B cell (primary cell): ENCODE results near the gene RILP. TPM values are rescaled to one million over a fixed set of nuclear protein-coding genes. Genes with fewer than 3 reads are reported as not detected.
A peak's percentile ranks its signal among the peaks of the same experiment; 100 is the strongest.

Source experiments
- ATAC-seq: fragments of 200-7000 bp; cut with Tn5 transposase; one replicate; pipeline ENCODE4 v1.10.0; 2021; ENCODE audit warnings: low read depth, mild to moderate bottlenecking, moderate number of reproducible peaks, moderate library complexity
- CTCF ChIA-PET: fragments of 350-600 bp; sonication (Branson Sonifier 250); formaldehyde crosslinking; loops from one replicate; lab custom pipeline; 2021; ENCODE audit warnings: antibody characterized with exemption, inconsistent platforms; lab: Charles Lee
- POLR2A ChIA-PET: fragments of 350-600 bp; sonication (Branson Sonifier 250); formaldehyde crosslinking; loops from one replicate; lab custom pipeline; 2021; ENCODE audit warnings: antibody characterized with exemption; lab: Charles Lee
- DNase-seq: peaks from one replicate; pipeline ENCODE4 v3.0.0; 2013
- H2AFZ ChIP-seq: 2 replicates; pipeline ENCODE4 v1.6.1; 2012; ENCODE audit warnings: mild to moderate bottlenecking, low read depth, low read length; ENCODE audit not compliant: insufficient read depth, poor library complexity, severe bottlenecking
- H3K27ac ChIP-seq, 2 donors: 1 replicate in 1 of 2; 2 replicates in 1 of 2; pipeline ENCODE4 v1.5.1; 2012 to 2013; ENCODE audit warnings: low read length in 2 of 2, mild to moderate bottlenecking in 2 of 2, moderate library complexity in 1 of 2
- H3K27me3 ChIP-seq, 4 experiments: fragments of 200-600 bp in 1 of 4; sonication (generic) in 1 of 4; replicated peaks in 1 of 4; 1 replicate in 2 of 4; 2 replicates in 2 of 4; pipeline versions ENCODE4 v1.6.1 to v1.7.0; 2013 to 2016; ENCODE audit warnings: low read length in 3 of 4, mild to moderate bottlenecking in 2 of 4, mixed read lengths in 1 of 4, moderate library complexity in 1 of 4; ENCODE audit not compliant: insufficient read depth in 4 of 4, control insufficient read depth in 3 of 4; ENCODE audit errors: control extremely low read depth in 1 of 4
- H3K36me3 ChIP-seq, 2 experiments: replicated peaks in 1 of 2; 1 replicate in 1 of 2; 2 replicates in 1 of 2; pipeline versions ENCODE4 v1.6.1 to v1.7.1; 2013; ENCODE audit warnings: low read length in 1 of 2; ENCODE audit not compliant: insufficient read depth in 2 of 2, control insufficient read depth in 1 of 2; ENCODE audit errors: control extremely low read depth in 1 of 2, extremely low read depth in 1 of 2
- H3K4me1 ChIP-seq, 2 donors: fragments of 200-600 bp in 1 of 2; sonication (generic) in 1 of 2; 1 replicate in 1 of 2; 2 replicates in 1 of 2; pipeline versions ENCODE4 v1.5.1 to v1.6.1; 2013 to 2017; ENCODE audit warnings: low read length in 2 of 2; ENCODE audit not compliant: control insufficient read depth in 2 of 2, insufficient read depth in 2 of 2
- H3K4me2 ChIP-seq: replicated peaks from 2 replicates; pipeline ENCODE3; 2012; ENCODE audit warnings: mild to moderate bottlenecking, low read depth, low read length; ENCODE audit not compliant: poor library complexity, severe bottlenecking
- H3K4me3 ChIP-seq, 5 experiments: fragments of 200-600 bp in 1 of 5; sonication (generic) in 1 of 5; 1 replicate in 3 of 5; 2 replicates in 2 of 5; pipeline versions ENCODE4 v1.5.1 to v1.7.0; 2011 to 2016; ENCODE audit warnings: low read length in 4 of 5, mild to moderate bottlenecking in 4 of 5, low read depth in 2 of 5, control low read depth in 1 of 5, moderate library complexity in 1 of 5; ENCODE audit not compliant: insufficient read depth in 1 of 5; ENCODE audit errors: control extremely low read depth in 1 of 5, extremely low read depth in 1 of 5
- H3K79me2 ChIP-seq: fragments of 200-600 bp; sonication (generic); one replicate; pipeline ENCODE4 v1.6.0; 2016; ENCODE audit warnings: low read length; ENCODE audit not compliant: control insufficient read depth, insufficient read depth
- H3K9ac ChIP-seq: fragments of 200-600 bp; sonication (generic); 2 replicates; pipeline ENCODE4 v1.6.1; 2017; ENCODE audit warnings: mild to moderate bottlenecking, low read length, moderate library complexity
- H3K9me3 ChIP-seq, 3 donors: one replicate each; pipeline versions ENCODE4 v1.6.1 to v1.7.1; 2013; ENCODE audit warnings: low read length in 2 of 3; ENCODE audit not compliant: control insufficient read depth in 2 of 3, insufficient read depth in 1 of 3; ENCODE audit errors: control extremely low read depth in 1 of 3
- H4K20me1 ChIP-seq: 2 replicates; pipeline ENCODE4 v1.6.0; 2012; ENCODE audit warnings: mild to moderate bottlenecking, low read length; ENCODE audit not compliant: insufficient read depth, control insufficient read depth, poor library complexity, severe bottlenecking
- H3K27ac Mint-ChIP-seq: one replicate; pipeline ENCODE4 v1.8.0; 2021; ENCODE audit warnings: mixed read lengths
- H3K27me3 Mint-ChIP-seq: one replicate; pipeline ENCODE4 v1.8.0; 2021; ENCODE audit warnings: mixed read lengths
- H3K4me1 Mint-ChIP-seq: one replicate; pipeline ENCODE4 v1.8.0; 2021; ENCODE audit warnings: mixed read lengths
- H3K4me3 Mint-ChIP-seq: one replicate; pipeline ENCODE4 v1.8.0; 2021; ENCODE audit warnings: mixed read lengths
- H3K9me3 Mint-ChIP-seq: one replicate; pipeline ENCODE4 v1.8.0; 2022; ENCODE audit warnings: mixed read lengths; ENCODE audit not compliant: insufficient read depth
- EZH2 ChIP-seq: IDR thresholded peaks from 2 replicates; pipeline ENCODE4 v1.6.1; 2012; ENCODE audit warnings: borderline replicate concordance, low read depth, mild to moderate bottlenecking, moderate library complexity, low read length; ENCODE audit not compliant: insufficient read depth, poor library complexity, severe bottlenecking
- WGBS: methylation state at CpG from one replicate; pipeline ENCODE4 v1.1.5; 2013; ENCODE audit warnings: missing lambda C conversion rate; ENCODE audit not compliant: insufficient coverage; 5-methylcytosine and 5-hydroxymethylcytosine counted together
- intact Hi-C: fragments of 100-400 bp; cut with micrococcal nuclease; formaldehyde crosslinking; loops from one replicate; pipeline ENCODE4 v1.10.0; 2022
- polyA plus RNA-seq: library from polyadenylated mRNA; depleted of rRNA; stranded (reverse); fragments of >200 nt; gene quantifications from 2 replicates; pipeline ENCODE4 v1.2.3, GENCODE V29; 2012
- total RNA-seq, 2 donors: library from RNA; stranded (reverse); fragments of 120-200 nt in 1 of 2; gene quantifications; 1 replicate in 1 of 2; 2 replicates in 1 of 2; pipeline versions ENCODE4 v1.2.3 to v1.2.4, GENCODE V29; 2013 to 2022
- TF ChIP-seq, protein P1 (sequence below): fragments of 200-600 bp; IDR thresholded peaks from one replicate; pipeline ENCODE4 v1.8.0; 2022; ENCODE audit warnings: antibody characterized with exemption, mild to moderate bottlenecking

RILP gene
- total and polyA plus RNA-seq, 2 donors (not counting 1 experiment from before 2014, with no cell fraction given), result 1.1 to 7.0 TPM

DNA sequence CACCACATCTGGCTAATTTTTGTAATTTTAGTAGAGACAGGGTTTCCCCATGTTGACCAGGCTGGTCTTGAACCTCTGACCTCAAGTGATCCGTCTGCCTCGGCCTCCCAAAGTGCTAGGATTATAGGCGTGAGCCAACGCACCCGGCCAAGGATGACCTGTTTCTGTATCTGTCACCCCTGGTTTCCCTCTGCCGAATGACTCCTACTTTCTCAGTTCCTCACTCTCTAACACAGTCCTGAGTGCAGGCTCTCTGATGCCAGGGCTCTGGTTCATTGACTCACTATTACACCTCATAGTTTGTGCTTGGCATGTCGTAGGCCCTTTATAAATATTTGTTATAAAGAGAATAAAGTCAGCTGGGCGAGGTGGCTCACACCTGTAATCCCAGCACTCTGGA, 45.7 kb upstream of the RILP start:
- intact Hi-C loops, result no loop called here
- Histone ChIP-seq H3K4me3 (no peak overlapping the region), H3K4me1 (no peaks in the 10 kb centered on the region), H3K9ac (no peak overlapping the region), H3K36me3 (no peaks in the 10 kb centered on the region), H3K27ac (no peak overlapping the region), H3K9me3 (no peaks in the 10 kb centered on the region), H3K79me2 (no peaks in the 10 kb centered on the region), H3K27me3 (peaks cover 0 to 3% (median 0%) of the 10 kb centered on the region in 4 experiments), H2AFZ (no peak overlapping the region), H4K20me1 (no peaks in the 10 kb centered on the region), H3K4me2 (no peak overlapping the region)
- WGBS, result 61% methylated on average over 6 of the region's 8 CpGs
- Mint-ChIP-seq H3K27me3 (peaks cover 13% of the 10 kb centered on the region), H3K27ac (no peak overlapping the region), H3K4me1 (no peaks in the 10 kb centered on the region), H3K4me3 (no peak overlapping the region), H3K9me3 (no peaks in the 10 kb centered on the region)
- ChIA-PET POLR2A (no interaction called here), CTCF (no interaction called here)
- DNase-seq (no peak), ATAC-seq (no peak)
- no peak for TF ChIP-seq EZH2
- TF ChIP-seq, protein P1, sequence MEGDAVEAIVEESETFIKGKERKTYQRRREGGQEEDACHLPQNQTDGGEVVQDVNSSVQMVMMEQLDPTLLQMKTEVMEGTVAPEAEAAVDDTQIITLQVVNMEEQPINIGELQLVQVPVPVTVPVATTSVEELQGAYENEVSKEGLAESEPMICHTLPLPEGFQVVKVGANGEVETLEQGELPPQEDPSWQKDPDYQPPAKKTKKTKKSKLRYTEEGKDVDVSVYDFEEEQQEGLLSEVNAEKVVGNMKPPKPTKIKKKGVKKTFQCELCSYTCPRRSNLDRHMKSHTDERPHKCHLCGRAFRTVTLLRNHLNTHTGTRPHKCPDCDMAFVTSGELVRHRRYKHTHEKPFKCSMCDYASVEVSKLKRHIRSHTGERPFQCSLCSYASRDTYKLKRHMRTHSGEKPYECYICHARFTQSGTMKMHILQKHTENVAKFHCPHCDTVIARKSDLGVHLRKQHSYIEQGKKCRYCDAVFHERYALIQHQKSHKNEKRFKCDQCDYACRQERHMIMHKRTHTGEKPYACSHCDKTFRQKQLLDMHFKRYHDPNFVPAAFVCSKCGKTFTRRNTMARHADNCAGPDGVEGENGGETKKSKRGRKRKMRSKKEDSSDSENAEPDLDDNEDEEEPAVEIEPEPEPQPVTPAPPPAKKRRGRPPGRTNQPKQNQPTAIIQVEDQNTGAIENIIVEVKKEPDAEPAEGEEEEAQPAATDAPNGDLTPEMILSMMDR, result no peak

GRCh38 chr17:1693339-1693738, 43.7 kb upstream of the RILP start:
- Histone ChIP-seq H3K9ac (no peak overlapping the region), H3K4me3 (no peak overlapping the region), H3K4me1 (no peaks in the 10 kb centered on the region), H3K27me3 (peaks cover 0 to 3% (median 0%) of the 10 kb centered on the region in 4 experiments), H3K4me2 (no peak overlapping the region), H3K27ac (no peak overlapping the region), H3K36me3 (no peaks in the 10 kb centered on the region), H3K79me2 (no peaks in the 10 kb centered on the region), H3K9me3 (no peaks in the 10 kb centered on the region), H4K20me1 (no peaks in the 10 kb centered on the region), H2AFZ (no peak overlapping the region)
- CTCF ChIA-PET, result no interaction called here
- H3K4me1 Mint-ChIP-seq, result no peaks in the 10 kb centered on the region
- DNase-seq (no peak), ATAC-seq (no peak)
- H3K4me3 Mint-ChIP-seq, result no peak overlapping the region
- 80% methylated on average over 7 of the region's 7 CpGs for WGBS
- H3K27me3 Mint-ChIP-seq, result peaks cover 13% of the 10 kb centered on the region
- H3K9me3 Mint-ChIP-seq, result no peaks in the 10 kb centered on the region
- intact Hi-C loops, result no loop called here
- POLR2A ChIA-PET, result no interaction called here
- no peak for TF ChIP-seq EZH2
- TF ChIP-seq, protein P1, result no peak
- peak overlapping the region; percentile 24 for H3K27ac Mint-ChIP-seq
